Esophagus muscularis mucosa (tissue), 4 donors: ENCODE measurements around the gene DIRAS1.

Experiments
- EP300 ChIP-seq: sonication (generic); formaldehyde crosslinking; IDR thresholded peaks from one replicate; pipeline ENCODE4 v1.6.1; 2017; ENCODE audit warnings: antibody characterized with exemption
- POLR2A ChIP-seq: fragments of 450-650 bp; IDR thresholded peaks from one replicate; pipeline ENCODE4 v1.6.1; 2017; ENCODE audit warnings: antibody characterized with exemption, moderate library complexity, mild to moderate bottlenecking, low read depth
- POLR2AphosphoS5 ChIP-seq, 2 donors: sonication (generic); formaldehyde crosslinking; IDR thresholded peaks; one replicate each; pipeline ENCODE4 v1.6.1; 2017; ENCODE audit warnings: antibody characterized with exemption in 2 of 2
- TF ChIP-seq, protein P1 (sequence below), 3 experiments: fragments of 200-600 bp in 2 of 3; fragments of 450-650 bp in 1 of 3; sonication (generic) in 2 of 3; IDR thresholded peaks; one replicate each; pipeline ENCODE4 v1.5.1; 2017 to 2019; ENCODE audit warnings: antibody characterized with exemption in 3 of 3, mild to moderate bottlenecking in 2 of 3, moderate library complexity in 1 of 3

GRCh38 chr19:2711172-2711874, 9.8 kb downstream of the DIRAS1 start:
- TF ChIP-seq, protein P1, sequence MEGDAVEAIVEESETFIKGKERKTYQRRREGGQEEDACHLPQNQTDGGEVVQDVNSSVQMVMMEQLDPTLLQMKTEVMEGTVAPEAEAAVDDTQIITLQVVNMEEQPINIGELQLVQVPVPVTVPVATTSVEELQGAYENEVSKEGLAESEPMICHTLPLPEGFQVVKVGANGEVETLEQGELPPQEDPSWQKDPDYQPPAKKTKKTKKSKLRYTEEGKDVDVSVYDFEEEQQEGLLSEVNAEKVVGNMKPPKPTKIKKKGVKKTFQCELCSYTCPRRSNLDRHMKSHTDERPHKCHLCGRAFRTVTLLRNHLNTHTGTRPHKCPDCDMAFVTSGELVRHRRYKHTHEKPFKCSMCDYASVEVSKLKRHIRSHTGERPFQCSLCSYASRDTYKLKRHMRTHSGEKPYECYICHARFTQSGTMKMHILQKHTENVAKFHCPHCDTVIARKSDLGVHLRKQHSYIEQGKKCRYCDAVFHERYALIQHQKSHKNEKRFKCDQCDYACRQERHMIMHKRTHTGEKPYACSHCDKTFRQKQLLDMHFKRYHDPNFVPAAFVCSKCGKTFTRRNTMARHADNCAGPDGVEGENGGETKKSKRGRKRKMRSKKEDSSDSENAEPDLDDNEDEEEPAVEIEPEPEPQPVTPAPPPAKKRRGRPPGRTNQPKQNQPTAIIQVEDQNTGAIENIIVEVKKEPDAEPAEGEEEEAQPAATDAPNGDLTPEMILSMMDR (IDR thresholded peaks at IDR 0.05): no peak
- TF ChIP-seq POLR2AphosphoS5 (IDR thresholded peaks at IDR 0.05) (no peak), EP300 (no peak), POLR2A (no peak)
